Mesodermal cell (in vitro differentiated cells): ENCODE data around the gene FANCC.
A peak's percentile ranks its signal among the peaks of the same experiment; 100 is the strongest.

Experiments
- H3K27ac ChIP-seq: 2 replicates; pipeline ENCODE4 v1.7.0; 2013; ENCODE audit warnings: mild to moderate bottlenecking, low read depth, low read length, moderate library complexity; ENCODE audit not compliant: severe bottlenecking
- H3K36me3 ChIP-seq: 2 replicates; pipeline ENCODE4 v1.7.1; 2013; ENCODE audit warnings: mild to moderate bottlenecking, low read length, moderate library complexity; ENCODE audit not compliant: control insufficient read depth, insufficient read depth
- H3K4me1 ChIP-seq: one replicate; pipeline ENCODE4 v1.7.1; 2013; ENCODE audit warnings: mild to moderate bottlenecking, low read length; ENCODE audit not compliant: insufficient read depth, control insufficient read depth, poor library complexity, severe bottlenecking
- H3K4me3 ChIP-seq: 2 replicates; pipeline ENCODE4 v1.7.0; 2013; ENCODE audit warnings: low read length, control low read depth, mild to moderate bottlenecking; ENCODE audit not compliant: insufficient read depth, poor library complexity, severe bottlenecking; ENCODE audit errors: extremely low read depth
- H3K9me3 ChIP-seq: 2 replicates; pipeline ENCODE4 v1.7.1; 2013; ENCODE audit warnings: mild to moderate bottlenecking, low read length, moderate library complexity; ENCODE audit not compliant: control insufficient read depth
- WGBS, 2 experiments: methylation state at CpG; one replicate each; pipeline ENCODE4 v1.1.5; 2013; ENCODE audit warnings: missing lambda C conversion rate in 2 of 2; ENCODE audit not compliant: insufficient coverage in 2 of 2; 5-methylcytosine and 5-hydroxymethylcytosine counted together

Gene FANCC

DNA sequence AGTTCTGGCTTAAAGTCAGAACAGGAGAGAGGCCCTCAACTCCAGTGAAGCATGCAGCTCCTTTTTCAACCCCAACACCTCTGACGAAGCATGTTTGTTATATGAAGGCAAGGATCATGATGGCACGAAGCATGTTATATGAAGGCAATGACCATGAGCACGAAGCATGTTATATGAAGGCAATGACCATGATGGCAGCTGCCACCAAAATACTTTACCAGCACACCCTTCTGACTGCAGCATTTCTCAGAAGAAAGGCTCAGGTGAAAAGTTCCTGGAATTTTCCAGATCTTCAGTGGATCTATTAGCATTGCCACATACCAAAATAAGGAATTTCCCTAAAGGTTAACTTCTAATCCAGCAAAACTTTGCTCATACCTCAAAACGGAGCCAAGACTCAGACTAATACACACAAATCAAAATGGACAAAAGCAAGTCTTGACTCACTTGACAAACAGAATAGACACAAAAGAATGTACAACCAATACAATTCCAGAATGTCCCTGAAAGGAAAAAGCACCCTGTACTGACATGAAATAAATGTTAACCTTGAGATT, 217.4 kb downstream of the FANCC start:
- H3K36me3 ChIP-seq, result peaks cover 37% of the 10 kb centered on the region
- H3K27ac ChIP-seq, result no peak overlapping the region
- no peak overlapping the region for H3K4me3 ChIP-seq
- H3K9me3 ChIP-seq, result no peaks in the 10 kb centered on the region
- WGBS, 2 experiments, result 71 to 92% methylated on average over 1 to 3 of the region's 4 CpGs
- H3K4me1 ChIP-seq, result peaks cover 8% of the 10 kb centered on the region

GRCh38 chr9:95099321-95100070, 218.0 kb downstream of the FANCC start:
- Histone ChIP-seq H3K4me1 (peaks cover 8% of the 10 kb centered on the region), H3K36me3 (peaks cover 37% of the 10 kb centered on the region), H3K4me3 (no peak overlapping the region), H3K27ac (no peak overlapping the region), H3K9me3 (no peaks in the 10 kb centered on the region)
- 98 to 100% methylated on average over 10 to 21 of the region's 24 CpGs for WGBS, 2 experiments

DNA sequence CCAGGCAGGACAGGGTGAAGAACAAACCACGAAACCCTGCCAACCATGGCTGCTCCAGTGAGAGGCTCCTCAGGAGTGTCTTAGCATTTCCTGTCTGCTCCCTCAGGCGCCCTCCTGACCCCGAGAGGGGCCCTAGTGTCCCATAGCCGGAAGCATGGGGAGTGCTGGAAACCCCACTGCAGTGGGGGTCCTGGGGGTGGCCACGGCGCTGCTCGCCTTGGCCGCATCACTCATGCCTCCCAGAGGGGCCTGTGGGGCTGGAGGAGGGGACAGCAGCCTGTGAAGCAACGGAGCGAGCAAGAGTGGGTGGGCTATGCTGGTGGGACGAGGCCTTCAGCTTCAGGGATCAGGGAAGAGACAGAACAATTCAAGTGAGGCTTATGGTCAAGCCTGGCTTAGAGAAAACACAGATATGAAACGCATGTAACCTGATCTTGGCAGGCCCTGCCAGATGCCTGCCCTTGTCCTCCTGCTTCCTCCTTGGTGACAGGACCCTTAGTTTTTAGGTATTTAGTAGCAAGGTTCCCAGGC, 219.1 kb downstream of the FANCC start:
- Histone ChIP-seq H3K27ac (peak overlapping the region; percentile 13), H3K4me1 (peaks cover 14% of the 10 kb centered on the region), H3K9me3 (no peaks in the 10 kb centered on the region), H3K36me3 (peaks cover 34% of the 10 kb centered on the region), H3K4me3 (no peak overlapping the region)
- 88 to 97% methylated on average over 9 to 10 of the region's 12 CpGs for WGBS, 2 experiments

DNA sequence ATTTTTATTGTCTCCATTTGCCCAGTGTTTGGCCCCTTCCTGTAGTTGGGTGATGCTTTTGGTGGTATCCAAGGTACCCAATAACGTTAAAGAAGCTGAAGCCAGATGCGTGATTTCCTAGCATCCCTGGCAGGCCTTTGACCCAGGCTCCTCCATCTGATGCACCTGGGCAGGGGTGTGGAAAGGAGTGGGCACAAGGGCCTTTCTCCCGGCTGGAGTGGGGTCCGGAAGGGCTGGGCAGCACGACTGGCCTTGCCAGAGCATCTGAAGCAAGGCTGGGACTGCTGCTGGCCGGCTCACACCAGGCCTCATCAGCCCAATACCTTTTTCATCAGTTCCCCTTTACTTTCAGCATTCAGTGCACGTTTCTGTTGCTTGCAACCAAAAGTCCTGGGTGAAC, 220.2 kb downstream of the FANCC start:
- no peaks in the 10 kb centered on the region for H3K9me3 ChIP-seq
- no peak overlapping the region for H3K27ac ChIP-seq
- H3K4me1 ChIP-seq, result peaks cover 19% of the 10 kb centered on the region
- H3K36me3 ChIP-seq, result peaks cover 29% of the 10 kb centered on the region
- WGBS, 2 experiments, result 94 to 97% methylated on average over 6 to 7 of the region's 7 CpGs
- H3K4me3 ChIP-seq, result no peak overlapping the region

DNA sequence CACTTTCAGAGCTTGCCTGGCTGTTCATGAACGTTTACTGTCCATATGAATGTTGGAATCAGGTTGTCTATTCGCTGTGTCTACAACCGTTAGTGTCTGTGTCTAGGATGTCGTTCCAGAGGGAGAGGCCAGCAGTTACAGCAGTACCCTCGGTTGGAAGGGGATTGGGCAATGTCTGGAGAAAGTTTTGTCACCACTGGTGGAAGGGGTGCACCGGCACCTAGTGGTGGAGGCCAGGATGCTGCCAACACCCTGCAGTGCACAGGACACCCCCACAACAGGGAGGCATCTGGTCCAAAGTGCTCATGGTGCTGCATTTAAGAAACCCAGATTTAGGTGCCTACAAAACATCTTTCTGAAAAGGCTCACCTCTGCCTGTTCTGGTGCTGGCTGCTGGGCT, 220.7 kb downstream of the FANCC start:
- Histone ChIP-seq H3K4me1 (peaks cover 23% of the 10 kb centered on the region), H3K27ac (no peak overlapping the region), H3K36me3 (peaks cover 27% of the 10 kb centered on the region), H3K9me3 (no peaks in the 10 kb centered on the region), H3K4me3 (no peak overlapping the region)
- 97 to 100% methylated on average over 5 to 6 of the region's 6 CpGs for WGBS, 2 experiments

DNA sequence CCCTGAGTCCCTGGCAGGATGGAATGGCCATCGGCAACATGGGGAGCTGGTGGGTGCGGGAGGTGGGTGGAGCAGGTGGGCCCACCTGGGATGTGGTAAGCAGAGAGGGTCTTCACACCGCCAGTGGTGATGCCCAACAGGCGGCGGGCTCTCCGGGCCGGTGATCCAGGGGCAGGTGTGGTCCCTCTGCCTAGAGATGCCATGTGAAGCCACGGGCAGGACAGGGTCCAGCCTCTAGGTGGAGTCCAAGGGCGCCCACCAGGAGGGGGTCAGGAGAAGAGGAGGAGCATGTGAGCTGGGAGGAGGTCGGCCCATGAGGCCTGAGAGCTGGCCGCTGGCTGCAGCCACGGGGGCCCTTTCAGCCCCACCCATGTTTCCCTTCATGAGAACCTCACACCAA, 221.1 kb downstream of the FANCC start:
- no peak overlapping the region for H3K4me3 ChIP-seq
- H3K27ac ChIP-seq, result no peak overlapping the region
- H3K4me1 ChIP-seq, result peaks cover 28% of the 10 kb centered on the region
- H3K9me3 ChIP-seq, result no peaks in the 10 kb centered on the region
- H3K36me3 ChIP-seq, result peaks cover 22% of the 10 kb centered on the region
- 93 to 98% methylated on average over 8 to 12 of the region's 12 CpGs for WGBS, 2 experiments

GRCh38 chr9:95095641-95096355, 221.7 kb downstream of the FANCC start:
- 87 to 92% methylated on average over 11 of the region's 22 CpGs for WGBS, 2 experiments
- Histone ChIP-seq H3K27ac (no peak overlapping the region), H3K4me3 (no peak overlapping the region), H3K4me1 (peaks cover 34% of the 10 kb centered on the region), H3K36me3 (peaks cover 17% of the 10 kb centered on the region), H3K9me3 (no peaks in the 10 kb centered on the region)

- H3K4me1 ChIP-seq, result peaks cover 36% of the 10 kb centered on the region
- no peak overlapping the region for H3K4me3 ChIP-seq
- WGBS, 2 experiments, result 80 to 85% methylated on average over 8 to 9 of the region's 10 CpGs
- no peaks in the 10 kb centered on the region for H3K9me3 ChIP-seq
- H3K27ac ChIP-seq, result no peak overlapping the region
- peaks cover 20% of the 10 kb centered on the region for H3K36me3 ChIP-seq
Measured at GRCh38 chr9:95094002-95094401, 223.5 kb downstream of the FANCC start.

- peaks cover 37% of the 10 kb centered on the region for H3K4me1 ChIP-seq
- H3K4me3 ChIP-seq, result no peak overlapping the region
- no peak overlapping the region for H3K27ac ChIP-seq
- WGBS, 2 experiments, result 90 to 92% methylated on average over 15 of the region's 16 CpGs
- no peaks in the 10 kb centered on the region for H3K9me3 ChIP-seq
- peaks cover 24% of the 10 kb centered on the region for H3K36me3 ChIP-seq
Measured at GRCh38 chr9:95093586-95093985, 223.9 kb downstream of the FANCC start.

- Histone ChIP-seq H3K36me3 (peaks cover 28% of the 10 kb centered on the region), H3K27ac (peak overlapping the region; percentile 82), H3K4me1 (peaks cover 33% of the 10 kb centered on the region), H3K9me3 (no peaks in the 10 kb centered on the region), H3K4me3 (no peak overlapping the region)
- WGBS, 2 experiments, result 77 to 80% methylated on average over 15 to 18 of the region's 19 CpGs
Measured at GRCh38 chr9:95092262-95093072, 225.0 kb downstream of the FANCC start.
